ENCODE results near the gene EPHB2.

Gene EPHB2

GRCh38 chr1:22892789-22893188, 182.2 kb downstream of the EPHB2 start:
- DNase-seq: no peak

GRCh38 chr1:22893292-22893691, 182.7 kb downstream of the EPHB2 start:
- DNase-seq: no peak

DNA sequence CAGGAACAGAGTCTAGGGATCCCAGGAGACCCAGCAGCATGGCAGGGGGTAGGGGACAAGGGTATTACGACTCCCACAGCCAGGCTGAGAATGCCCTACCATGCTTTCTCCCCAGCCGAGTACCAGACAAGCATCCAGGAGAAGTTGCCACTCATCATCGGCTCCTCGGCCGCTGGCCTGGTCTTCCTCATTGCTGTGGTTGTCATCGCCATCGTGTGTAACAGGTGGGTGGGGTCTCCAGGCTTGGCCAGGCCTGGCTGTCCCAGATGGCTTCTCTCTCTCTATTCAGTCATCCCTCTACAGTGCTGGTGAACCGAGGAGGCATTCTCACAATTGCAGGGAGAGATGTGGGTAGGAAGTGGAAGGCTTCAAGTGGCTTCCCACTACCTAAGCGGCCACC, 184.7 kb downstream of the EPHB2 start:
- no peak for DNase-seq

DNA sequence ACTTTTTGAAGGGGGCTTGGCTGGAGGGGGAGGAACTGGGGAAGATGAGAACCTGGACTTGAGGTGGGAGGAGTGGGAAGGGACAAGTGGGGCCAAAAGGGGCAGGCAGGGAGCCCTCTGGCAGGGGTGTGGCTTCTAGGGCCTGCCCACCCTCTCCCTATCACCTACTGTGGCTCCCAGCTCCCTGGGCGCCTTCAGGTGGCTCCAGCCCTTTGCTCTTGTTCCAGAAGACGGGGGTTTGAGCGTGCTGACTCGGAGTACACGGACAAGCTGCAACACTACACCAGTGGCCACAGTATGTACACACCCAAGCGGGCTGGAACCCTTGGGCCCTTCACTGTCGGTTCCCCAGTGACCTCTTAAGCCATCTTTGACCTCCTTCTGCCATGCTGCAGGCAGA, 185.5 kb downstream of the EPHB2 start:
- DNase-seq: no peak

GRCh38 chr1:22900451-22900850, 189.8 kb downstream of the EPHB2 start:
- no peak for DNase-seq

GRCh38 chr1:22903113-22903512, 192.5 kb downstream of the EPHB2 start:
- DNase-seq: no peak

GRCh38 chr1:22906968-22907367, 196.3 kb downstream of the EPHB2 start:
- DNase-seq: no peak

- no peak for DNase-seq
These were observed 196.9 kb downstream of the EPHB2 start for GRCh38 chr1:22907528-22907927.

DNA sequence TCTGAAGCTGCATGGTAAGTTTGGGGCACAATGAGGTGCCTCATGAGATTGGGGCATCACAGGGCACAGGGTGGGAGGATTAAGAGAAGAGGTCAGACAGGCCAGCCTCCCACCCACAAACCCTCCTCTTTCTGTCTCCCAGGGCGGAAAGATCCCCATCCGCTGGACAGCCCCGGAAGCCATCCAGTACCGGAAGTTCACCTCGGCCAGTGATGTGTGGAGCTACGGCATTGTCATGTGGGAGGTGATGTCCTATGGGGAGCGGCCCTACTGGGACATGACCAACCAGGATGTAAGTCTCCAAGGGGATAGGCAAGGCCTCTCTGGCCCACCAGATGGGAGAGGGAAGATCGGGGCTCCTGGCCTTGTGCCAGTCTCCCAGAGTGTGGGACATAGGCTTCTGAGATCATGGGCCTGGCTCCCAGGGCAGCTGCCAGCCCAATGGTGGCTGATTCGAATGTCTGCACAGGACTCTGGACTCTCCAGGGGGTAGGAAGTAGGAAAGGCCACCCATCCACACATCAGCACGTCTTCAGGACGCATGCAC, 198.3 kb downstream of the EPHB2 start:
- DNase-seq: no peak

- DNase-seq: no peak
These were observed 199.6 kb downstream of the EPHB2 start for GRCh38 chr1:22910286-22910685.

GRCh38 chr1:22910986-22911651, 200.5 kb downstream of the EPHB2 start:
- no peak for DNase-seq

GRCh38 chr1:22912311-22912710, 201.7 kb downstream of the EPHB2 start:
- DNase-seq: no peak

GRCh38 chr1:22913421-22914141, 202.9 kb downstream of the EPHB2 start:
- peak; percentile 30 for DNase-seq

- DNase-seq: no peak
These were observed 203.5 kb downstream of the EPHB2 start for GRCh38 chr1:22914156-22914555.

DNA sequence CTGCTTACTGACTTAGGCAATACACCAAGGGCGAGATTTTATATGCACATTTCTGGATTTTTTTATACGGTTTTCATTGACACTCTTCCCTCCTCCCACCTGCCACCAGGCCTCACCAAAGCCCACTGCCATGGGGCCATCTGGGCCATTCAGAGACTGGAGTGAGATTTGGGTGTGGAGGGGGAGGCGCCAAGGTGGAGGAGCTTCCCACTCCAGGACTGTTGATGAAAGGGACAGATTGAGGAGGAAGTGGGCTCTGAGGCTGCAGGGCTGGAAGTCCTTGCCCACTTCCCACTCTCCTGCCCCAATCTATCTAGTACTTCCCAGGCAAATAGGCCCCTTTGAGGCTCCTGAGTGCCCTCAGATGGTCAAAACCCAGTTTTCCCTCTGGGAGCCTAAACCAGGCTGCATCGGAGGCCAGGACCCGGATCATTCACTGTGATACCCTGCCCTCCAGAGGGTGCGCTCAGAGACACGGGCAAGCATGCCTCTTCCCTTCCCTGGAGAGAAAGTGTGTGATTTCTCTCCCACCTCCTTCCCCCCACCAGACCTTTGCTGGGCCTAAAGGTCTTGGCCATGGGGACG, 204.1 kb downstream of the EPHB2 start:
- DNase-seq: peak; percentile 16

GRCh38 chr1:22915231-22915630, 204.6 kb downstream of the EPHB2 start:
- DNase-seq: peak; percentile 7

DNA sequence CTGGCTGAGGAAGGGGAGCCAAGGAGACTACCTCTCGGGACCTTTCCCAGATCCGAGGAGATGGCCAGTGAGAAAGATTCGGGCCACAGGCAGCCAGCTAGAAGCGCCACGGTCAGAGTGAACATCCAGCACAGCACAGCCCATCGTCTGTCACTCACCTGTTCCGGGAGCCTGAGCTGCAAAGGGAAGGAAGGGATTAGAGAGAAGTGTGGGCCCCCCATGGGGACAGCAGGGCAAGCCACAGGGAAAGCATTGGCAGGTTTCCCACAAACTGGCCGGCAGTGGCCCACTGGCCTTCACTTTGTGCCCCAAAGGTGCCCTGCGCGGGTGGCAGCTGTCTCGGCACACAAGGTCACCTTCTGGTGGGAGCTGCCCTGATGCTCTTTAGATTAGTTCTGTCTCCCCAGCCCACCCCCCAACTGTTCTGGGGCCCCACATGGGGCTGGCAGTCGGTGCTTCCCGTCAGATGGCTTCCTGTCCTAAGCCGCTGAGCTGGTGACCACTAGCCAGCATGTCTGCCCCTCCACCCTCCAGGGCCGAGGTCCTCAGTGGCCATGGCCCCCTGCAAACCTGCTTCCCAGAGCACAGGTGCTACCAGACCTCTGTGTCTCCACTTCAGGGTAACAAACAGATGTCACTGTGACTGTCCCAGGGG, 205.3 kb downstream of the EPHB2 start:
- DNase-seq: no peak

DNA sequence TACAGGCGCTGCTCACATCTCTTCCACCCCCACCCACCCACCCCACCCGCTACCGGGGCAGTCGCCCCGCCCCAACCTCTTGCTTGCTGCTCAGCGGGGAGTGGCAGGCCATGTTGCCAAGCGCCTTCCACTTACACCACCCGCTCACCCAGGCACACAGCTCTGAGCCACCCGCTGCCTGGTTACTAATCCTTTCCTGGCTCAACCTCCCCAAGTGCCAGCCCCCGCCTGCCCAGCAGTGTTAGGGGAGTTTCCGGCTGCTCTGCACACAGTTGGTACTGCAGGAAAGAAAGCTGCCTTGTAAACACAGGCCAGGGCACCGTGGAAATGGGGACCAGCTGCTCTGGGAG, 205.8 kb downstream of the EPHB2 start:
- DNase-seq: peak; percentile 69

DNA sequence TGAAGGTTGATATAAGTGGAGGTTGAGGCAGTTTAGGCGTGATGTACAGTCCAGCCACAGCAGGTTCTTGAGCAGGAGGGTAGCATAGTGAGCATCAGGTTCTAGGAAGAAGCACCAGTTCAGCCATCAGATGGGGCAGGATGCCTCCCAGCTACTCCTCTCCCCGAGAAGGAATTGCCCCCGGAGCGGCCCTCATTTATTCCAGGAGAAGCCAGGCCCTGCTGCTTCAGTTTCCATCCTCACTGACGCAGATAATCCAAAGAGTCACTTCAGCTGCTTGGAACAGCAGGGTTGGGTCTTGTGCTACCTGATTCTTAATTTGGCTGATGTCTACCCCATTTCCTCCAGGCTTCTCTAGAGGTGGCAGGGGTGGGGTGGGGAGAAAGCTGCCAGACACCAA, 207.3 kb downstream of the EPHB2 start:
- peak; percentile 21 for DNase-seq

GRCh38 chr1:22918644-22919043, 208.0 kb downstream of the EPHB2 start:
- DNase-seq: no peak

DNA sequence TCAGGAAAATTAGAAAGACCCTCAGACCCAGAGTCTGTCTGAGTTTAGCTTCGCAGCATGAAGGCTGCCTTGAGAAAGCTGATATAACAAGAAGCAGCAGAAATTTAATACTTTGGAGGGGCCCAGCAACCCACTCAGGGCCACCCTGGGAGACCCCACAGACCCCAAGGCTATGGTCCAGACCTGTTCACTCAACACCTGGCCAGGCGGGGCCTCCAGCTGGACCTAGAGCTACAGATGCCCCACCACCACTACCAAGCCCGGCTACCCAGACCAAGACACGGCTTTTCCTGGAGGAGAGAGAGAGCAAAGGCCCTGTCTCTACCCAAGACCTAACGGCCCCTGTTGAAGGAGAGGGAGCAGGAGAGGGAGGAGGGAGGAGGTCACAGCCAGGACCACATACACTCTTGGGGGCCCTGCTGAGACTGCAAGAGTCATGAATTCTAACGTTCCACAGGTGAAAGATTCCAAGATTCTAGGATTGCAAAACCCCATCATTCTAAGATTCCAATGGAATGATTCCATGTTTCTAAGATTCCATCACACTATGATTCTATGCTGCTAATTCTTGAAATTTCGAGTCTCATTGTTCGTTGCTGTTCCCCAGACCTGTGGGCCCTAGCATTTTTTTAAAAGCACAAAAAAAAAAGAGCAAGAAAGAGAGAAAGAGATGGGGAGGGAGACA, 208.8 kb downstream of the EPHB2 start:
- DNase-seq: peak; percentile 16

DNA sequence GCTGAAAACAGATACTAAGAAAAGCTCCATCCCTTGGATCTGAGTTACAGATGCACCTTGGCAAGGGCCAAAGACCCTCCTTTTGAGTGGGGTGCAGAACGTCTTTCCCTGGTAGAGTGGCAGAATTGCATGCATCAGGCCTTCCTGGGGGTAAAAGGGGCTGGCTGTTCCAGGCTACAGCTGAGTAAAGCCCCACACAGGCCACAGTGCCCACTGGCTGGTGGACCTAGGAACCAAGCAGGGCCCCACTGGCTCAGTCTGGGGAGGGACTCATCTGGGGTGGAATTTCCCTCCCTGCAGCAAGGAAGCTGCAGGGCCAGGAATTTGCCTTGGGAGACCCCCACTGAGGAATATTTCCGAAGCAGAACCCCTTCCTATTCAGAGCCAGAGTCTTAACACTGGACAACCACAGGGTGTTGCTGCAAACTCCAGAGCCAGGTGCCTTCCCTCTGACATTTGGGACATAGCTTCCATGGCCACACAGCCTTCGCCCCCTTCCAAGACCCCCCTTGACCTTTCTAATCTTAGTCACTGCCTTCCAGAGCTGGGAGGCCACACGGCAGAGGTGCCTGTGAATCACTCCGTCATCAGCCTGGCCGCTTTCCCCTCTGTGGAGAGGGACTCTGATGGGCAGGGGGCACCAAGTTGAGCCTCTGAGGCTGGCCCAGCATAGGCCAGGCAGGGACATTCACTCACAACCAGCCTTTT, 209.5 kb downstream of the EPHB2 start:
- peak; percentile 16 for DNase-seq
